COLO668 (cell line): ENCODE results near the gene ZNF528.
A peak's percentile ranks its signal among the peaks of the same experiment; 100 is the strongest.

ENCODE experiments used
- DNase-seq: peaks from one replicate; lab custom pipeline; 2025; ENCODE audit not compliant: unreplicated experiment; lab: John Stamatoyannopoulos, UW

Gene ZNF528

DNA sequence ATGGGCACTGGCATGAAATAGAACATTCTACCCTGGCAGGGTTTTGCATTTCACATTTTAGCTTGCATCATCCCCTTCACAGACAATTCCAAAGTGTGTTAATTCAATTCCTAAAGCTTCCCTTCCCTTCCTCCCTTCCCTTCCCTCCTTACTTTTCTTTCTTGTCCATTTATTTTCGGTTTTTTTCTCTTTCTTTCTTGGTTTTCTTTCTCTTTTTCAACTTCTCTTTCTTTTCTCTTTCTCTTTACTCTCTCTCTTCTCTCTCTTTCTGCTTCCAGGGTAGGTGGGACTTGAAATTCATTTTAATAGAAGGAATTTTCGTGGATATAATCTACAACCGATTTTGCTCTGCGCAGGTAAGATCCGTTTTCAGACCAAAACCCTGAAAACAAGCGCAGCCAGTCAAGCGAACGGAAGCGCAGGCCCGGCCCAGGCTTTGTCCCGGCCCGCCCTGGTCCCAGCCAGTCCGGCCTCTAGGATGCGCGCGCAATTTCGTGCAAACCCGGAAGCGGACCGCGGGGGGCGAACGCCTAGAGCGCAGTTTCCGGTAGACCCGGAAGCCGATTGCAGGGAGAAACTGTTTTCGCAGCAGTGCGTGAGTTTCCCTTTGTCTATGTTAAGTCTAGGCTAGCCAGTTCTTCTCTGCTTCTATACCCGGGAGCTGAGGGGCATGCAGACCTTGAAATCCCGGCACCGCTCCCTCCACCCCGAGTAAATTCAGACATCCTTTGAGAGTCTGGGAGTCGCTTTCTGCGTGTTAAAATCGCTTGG, at the start of gene ZNF528:
Gene ZNF528 (plus strand): TSS at position 540 of the 771 bp plus-strand sequence. CDS start 4,165 bp downstream, outside the sequence.
- DNase-seq, result peak; percentile 96

DNA sequence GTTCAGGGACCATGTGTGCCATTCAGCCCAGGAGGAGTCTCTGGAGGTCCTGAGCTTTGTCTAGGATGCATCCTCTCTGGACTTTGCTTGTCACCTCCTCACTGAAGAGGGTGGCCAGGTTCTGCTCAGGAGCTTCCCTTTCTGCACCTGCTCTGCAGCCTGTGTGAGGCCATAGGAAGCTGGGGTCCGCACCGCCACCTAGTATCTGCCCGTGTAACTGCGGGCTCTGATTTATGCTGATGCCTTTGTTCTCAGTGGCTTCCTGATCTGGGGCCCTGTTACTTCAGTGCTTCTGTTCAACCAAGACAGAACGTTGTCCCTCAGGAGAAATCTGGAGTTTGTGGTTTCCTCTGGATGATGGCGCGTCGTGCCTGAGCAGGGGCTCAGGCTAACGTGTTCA, 46.1 kb upstream of the ZNF528 start:
- DNase-seq, result peak; percentile 12

DNA sequence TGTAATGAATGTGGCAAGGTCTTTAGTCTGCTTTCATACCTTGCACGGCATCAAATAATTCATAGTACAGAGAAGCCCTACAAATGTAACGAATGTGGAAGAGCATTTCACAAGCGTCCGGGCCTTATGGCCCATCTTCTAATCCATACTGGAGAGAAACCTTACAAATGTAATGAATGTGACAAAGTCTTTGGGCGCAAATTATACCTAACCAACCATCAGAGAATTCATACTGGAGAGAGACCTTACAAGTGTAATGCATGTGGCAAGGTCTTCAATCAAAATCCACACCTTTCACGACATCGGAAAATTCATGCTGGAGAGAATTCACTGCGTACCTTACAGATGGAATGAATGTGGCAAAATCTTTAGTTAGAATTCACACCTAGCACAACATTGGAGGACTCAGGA, 31.2 kb upstream of the ZNF528 start:
- DNase-seq, result no peak

DNA sequence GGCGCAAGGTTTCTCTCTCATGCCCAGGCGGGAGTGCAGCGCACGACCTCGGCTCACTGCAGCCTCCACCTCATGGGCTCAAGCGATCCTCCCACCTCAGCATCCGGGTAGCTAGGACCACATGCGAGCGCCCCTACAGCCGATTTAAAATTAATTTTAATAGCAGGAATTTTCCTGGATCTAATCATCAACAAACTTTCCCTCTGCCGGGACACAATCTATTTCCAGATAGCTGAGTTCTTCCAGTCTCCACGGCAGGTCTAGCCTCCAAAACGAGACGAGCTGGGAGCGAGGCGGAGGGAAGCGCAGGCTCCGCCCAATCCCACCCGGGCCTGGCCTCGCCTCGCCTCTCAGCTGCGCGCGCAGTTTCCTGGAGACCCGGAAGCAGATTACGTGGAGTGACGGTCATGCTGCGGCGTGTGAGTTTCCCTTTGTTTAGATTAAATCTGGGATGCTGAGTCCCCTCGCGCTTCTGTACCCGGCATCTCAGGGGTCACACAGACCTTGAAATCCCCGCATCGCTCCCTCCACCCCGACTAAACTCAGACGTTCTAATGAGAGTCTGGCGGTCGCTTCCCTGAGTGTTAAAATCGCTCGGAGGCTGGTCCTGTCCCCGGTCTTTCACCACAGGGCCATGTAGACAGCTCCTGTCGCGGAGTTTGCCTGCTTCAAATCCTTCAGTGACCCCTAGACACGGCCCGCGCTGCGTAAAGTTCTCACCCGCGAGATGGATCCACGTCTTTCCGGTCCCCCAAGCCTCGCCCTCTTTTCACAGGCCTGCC, 27.9 kb upstream of the ZNF528 start, which contains the start of gene ZNF880:
Gene ZNF880 (plus strand): TSS at position 365 of the 782 bp plus-strand sequence. CDS start 43 bp downstream, at position 408.
- DNase-seq, result peak; percentile 81

DNA sequence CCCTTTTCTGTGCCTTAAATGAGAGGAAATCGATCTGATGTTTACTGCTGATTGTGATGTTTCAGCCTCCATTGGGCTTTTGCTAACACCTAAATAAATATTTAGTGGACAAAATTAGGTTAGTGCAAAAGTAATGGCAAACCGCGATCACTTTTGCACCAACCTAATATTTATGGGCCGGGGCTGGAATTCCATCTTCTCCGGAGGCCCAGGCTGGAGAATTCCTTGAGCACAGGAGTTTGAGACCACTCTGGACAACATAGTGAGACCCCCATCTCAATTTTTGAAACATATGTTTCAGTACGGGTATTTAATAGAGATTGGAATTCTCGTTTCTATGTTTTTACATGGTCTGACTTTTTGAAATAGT, 27.3 kb upstream of the ZNF528 start:
- DNase-seq, result no peak

DNA sequence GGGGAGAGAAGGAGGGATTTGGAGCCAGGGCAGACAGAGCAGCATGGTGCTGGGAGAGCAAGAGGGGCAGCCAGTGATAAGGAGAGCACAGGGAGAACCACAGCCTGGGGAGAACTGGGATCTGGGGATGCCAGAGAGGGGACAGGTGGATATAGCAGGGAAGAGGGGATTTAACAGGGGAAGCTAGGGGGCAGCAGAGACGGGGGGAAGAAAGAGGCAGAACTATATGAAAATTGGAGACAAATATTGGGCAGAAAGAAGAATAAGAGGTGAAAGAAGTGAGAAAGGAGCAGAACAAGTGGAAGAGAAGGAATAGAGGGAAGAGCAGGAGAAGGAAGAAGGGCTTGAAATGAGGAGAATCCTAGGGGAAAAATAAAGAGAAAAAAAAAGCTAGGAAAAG, 6.5 kb upstream of the ZNF528 start:
- DNase-seq, result no peak

DNA sequence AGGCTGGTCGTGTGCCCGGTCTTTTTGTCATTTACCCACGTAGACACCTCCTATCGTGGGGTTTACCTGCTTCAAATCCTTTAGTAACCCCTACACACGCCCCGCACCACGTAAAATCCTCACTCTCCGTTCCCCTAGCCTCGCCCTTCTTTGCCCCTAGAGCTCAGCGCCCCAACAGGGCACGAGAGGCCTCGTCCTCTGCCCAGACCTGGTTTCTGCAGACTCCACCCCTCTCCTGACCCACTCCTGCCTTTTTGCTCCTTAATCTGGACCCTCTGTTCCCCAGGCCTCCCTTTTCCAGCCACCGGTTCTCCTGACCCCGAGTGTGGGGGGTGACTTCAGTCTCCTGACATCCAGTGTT, 412 bp downstream of the ZNF528 start:
- DNase-seq, result peak; percentile 37

DNA sequence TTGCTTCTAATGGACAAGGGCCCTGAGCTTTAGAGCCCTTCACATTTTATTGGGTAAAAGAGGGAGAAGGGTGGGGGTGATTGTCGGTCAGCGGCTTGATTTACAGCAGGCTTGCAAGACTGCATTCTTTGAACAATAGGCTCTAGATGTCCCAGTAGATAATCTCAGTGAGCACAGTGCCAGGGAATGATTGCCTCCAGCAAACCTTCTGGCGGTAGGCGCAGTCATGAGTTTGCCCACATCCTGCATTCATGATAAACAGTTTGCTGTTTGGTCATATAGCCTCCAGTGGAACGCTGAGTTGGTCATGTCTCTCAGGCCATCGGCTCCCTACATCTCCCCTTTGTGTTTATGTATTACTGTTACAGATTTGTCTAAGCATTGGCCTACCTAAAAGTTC, 12.6 kb downstream of the ZNF528 start:
- no peak for DNase-seq

DNA sequence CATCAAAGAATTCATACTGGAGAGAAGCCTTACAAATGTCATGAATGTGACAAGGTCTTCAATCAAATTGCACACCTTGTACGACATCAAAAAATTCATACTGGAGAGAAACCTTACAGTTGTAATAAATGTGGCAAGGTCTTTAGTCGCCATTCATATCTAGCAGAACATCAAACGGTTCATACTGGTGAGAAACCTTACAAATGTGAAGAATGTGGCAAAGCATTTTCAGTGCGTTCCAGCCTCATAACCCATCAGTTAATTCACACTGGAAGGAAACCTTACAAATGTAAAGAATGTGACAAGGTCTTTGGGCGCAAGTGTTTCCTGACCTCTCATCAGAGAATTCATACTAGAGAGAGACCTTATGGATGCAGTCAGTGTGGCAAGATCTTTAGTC, 18.1 kb downstream of the ZNF528 start:
- DNase-seq, result no peak

DNA sequence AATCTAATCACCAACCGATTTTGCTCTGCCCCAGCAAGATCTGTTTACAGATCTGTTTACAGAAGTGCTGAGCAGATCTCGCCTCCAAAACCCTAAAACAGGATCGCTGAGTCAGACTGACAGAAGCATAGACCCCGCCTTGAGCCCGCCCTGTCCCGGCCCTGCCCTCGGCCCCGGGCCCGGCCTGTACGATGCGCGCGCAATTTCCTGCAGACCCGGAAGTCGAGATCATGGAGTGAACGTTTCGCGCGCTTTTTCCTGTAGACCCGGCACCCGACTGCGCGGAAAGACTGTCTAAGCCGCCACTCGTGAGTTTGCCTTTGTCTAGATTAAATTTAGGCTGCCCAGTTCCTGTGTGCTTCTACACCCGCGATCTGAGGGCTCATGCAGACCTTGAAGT, 31.3 kb downstream of the ZNF528 start, which contains the start of gene ZNF534:
Gene ZNF534 (plus strand): TSS at position 212 of the 400 bp plus-strand sequence. CDS start 2,327 bp downstream, outside the sequence.
- DNase-seq, result no peak

DNA sequence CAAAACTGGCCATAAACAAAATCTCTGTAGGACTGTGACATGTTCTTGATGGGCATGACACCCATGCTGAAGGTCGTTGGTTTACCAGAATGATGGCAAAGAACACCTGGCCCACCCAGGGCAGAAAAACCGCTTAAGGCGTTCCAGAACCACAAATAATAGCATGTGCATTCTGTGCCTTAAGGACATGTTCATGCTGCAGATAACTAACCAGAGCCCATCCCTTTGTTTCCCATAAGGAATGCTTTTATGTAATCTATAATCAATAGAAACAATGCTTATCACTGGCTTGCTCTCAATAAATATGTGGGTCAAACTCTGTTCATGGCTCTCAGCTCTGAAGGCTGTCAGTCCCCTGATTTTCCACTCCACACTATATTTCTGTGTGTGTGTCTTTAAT, 44.5 kb downstream of the ZNF528 start:
- DNase-seq, result no peak

DNA sequence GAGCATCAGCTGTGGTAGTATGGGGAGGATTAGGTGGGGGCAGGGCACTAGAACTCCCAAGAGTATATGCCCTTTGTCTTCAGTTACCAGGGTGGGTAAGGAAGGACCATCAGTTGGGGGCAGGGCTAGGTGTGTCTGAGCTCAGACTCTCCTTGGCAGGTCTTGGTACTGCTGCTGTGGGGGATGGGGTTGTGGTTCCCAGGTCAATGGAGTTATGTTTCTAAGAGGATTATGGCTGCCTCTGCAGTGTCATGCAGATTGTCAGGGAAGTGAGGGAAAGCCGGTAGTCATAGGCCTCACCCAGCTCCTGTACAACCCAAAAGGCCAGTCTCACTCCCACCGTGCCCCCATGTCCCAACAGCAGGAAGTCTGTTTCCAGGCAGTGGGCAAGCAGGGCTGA, 46.9 kb downstream of the ZNF528 start:
- DNase-seq, result no peak

DNA sequence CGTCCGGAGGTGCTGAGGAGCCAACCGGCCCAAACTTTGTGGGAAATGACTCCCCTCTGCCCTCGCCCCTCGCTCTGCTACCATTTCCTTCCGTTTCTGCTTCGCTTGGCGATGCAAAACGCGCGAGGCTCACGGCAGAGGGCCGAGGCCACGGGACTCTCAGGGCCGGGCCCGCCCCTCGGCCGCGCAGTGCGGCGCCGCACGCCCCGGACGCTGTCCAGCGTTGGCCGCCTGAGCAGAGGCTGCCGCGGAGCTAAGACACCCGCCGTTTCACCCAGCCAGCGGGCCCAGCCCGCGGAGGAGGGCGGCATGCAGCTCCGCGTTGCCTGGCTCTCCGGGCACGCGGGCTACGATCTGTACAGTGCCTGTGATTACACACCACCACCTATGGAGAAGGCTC, 53.6 kb downstream of the ZNF528 start:
- DNase-seq, result no peak

DNA sequence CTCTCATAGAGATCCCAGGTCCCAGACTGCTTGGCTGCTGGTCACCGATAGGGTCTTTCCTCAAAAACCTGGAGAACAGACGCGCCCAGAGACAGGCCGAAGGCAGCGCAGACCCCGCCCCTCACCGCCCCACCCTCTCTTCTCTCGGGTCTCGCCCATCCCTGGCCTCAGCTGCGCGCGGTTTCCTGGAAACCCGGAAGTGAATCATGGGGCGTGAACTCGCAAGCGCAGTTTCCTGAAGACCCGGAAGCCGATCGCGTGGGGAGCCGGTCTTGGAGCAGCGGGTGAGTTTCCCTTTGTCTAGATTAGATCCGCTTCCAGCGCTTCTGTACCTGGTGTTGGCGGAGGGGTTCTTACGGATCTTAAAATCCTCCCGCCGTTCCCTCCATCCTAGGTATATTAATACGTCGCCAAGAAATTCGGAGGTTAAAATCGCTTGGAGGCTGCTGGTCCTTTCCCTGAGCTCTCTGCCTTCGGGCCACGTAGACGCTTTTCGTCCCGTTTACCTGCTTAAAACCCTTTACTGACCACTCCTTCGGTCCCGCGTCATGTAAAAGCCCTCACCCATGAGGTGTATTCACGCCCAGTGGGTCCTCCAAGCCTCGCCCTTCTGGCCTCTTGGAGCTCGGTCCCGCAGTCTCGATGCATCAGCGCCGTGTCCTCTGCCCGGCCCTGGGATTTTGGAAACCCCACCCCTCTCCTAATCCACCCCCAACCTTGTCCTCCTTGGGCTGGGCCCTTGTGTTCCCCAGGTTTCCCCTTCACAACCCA, 55.9 kb downstream of the ZNF528 start, which contains the start of gene ZNF578:
Gene ZNF578 (plus strand): TSS at position 230 of the 771 bp plus-strand sequence. CDS start 48,293 bp downstream, outside the sequence.
- no peak for DNase-seq

DNA sequence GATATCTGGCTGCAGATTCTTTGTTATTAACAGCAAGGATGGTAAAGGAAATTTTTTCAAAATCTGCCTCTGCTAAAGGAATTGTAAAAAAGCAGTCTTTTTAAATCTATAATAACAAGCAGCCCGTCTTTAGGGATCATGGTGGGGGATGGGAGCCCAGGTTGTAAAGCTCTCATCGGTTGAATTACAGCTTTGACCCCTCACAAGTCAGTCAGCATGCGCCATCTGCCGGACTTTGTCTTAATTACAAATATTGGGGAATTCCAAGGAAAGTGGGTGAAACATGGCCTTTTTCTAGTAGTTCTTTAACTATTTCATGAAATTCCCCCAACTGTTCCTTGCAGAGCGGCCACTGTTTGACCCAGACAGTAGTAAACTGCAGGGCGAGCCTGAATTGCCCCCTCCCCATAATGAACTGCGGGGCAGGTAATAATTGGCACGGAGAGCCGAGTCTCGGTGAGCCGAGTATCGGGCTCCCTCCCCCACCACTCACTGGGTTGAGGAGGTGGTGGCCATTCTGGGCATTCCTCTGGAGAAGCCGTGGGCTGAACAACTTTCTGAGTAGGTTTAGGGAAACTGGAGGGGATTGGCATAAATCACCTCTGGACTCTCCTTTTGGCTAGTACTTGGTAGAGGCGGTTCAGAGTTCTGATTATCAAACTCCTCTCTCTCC, 67.3 kb downstream of the ZNF528 start:
- peak; percentile 10 for DNase-seq
